GM18502 (cell line): ENCODE measurements around the gene PIAS4.

ENCODE experiments used
- ATAC-seq: cut with Tn5 transposase; IDR thresholded peaks from one replicate; pipeline ENCODE4 v1.9.1; 2021; ENCODE audit warnings: mild to moderate bottlenecking; ENCODE audit not compliant: unreplicated experiment, poor library complexity

PIAS4 gene

DNA sequence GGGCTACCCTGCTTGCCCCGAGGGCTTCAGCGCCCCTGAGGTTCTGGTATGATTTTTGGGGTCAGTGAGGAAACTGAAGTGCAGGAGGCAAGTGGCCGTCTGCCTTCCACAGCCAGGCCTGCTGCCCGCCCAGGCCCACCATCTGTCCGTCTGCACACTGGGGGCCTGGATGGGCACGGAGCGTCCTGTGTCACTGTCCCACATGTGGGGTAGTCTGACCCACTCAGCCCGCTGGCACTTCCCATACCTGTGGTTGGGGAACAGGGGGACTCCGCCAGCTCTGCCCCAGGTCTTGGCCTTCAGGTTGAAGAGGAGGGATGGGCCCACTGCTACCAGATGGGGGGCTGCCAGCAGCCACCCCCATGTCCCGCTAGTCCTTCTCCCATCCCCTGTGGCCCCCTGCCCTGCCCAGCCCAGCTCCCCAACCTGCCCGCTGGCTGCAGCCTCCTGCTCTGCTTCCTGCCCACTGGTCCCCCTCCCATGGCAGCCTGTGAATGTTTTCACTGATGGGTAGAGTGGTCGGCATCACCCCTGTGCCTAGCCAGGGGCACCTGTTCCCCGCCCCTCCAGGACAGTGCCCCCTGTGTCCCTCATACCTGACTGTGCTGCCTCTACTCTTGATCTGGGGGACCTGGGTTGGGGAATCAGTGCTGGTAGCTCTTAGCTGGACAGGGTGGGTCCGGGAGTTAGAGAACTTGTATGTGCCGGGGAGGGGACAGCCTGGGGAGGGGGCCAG, 9.5 kb downstream of the PIAS4 start:
- no peak for ATAC-seq

DNA sequence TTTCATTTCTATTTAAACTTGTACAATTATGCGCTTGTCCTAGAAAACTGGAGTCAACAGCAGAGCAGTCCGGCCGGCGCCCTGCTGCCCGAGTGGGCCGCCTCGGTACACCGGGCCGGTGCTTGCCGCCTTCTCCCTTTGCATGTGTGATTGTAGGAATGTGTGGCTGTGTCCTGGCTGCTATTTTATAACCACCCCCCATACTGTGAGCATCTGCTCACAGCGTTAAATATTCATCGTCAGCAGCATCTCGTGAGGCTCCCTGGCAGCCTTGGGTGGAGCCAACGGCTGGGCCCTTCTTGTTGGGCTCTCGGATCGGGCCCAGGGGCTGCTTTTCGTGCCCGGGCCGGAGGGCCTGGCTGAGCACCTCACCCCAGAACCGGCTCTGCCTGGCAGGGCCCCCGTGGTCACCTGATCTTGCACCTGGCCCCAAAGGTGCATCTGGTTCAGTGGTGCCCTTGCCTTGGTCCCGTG, 10.6 kb downstream of the PIAS4 start:
- ATAC-seq, result no peak

DNA sequence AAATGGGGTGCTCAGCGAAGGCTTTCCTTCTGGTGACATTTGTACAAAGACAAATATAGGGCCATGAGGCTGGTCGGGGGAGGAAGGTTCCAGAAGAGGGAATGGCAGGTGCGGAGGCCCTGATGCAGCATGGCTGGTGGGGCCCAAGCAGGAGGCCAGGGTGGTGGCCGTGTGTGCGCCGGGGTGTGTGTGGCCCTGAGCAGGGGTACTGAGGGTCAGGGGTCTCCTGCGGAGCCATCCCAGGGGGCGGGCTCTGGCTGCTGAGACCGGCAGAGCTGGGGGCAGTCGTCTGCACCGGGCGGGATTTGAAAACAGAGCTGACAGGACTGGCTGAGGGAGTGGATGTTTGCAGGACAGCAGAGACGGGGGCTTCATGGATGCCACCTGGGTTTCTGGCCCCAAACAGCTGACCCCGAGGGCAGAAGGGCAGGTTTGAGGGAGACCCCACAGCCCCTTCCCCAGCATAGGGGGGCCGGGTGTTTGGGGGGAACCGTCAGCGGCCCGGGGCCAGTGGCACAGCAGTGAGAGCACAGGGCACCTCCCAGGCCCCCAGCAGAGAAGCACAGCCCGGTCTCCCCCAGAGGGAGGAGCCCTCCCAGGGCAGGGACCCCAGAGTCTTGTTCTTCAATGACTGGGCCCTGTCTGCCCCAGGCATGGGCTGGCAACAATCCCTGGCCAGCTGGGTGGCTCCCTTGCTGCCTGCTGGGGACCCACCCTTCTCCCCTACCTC, 11.4 kb downstream of the PIAS4 start:
- no peak for ATAC-seq

DNA sequence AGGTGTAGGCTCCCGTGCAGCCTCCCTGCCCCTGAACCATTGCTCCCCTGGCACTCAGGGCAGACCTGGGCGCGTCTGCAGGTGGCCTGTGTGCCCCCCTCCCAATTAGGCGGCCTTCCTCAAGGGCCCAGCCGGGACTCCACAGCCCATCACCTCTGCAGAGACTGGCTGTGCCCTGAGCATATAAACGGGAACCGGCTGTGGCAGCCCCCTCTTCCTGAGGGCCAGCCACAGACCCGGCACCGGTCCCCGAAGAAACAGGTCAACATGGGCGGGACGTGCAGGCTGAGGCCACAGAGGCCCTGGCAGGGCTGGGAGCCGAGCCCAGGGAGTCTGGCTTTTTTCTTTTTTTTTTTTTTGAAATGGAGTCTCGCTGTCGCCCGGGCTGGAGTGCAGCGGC, 12.0 kb downstream of the PIAS4 start:
- no peak for ATAC-seq

DNA sequence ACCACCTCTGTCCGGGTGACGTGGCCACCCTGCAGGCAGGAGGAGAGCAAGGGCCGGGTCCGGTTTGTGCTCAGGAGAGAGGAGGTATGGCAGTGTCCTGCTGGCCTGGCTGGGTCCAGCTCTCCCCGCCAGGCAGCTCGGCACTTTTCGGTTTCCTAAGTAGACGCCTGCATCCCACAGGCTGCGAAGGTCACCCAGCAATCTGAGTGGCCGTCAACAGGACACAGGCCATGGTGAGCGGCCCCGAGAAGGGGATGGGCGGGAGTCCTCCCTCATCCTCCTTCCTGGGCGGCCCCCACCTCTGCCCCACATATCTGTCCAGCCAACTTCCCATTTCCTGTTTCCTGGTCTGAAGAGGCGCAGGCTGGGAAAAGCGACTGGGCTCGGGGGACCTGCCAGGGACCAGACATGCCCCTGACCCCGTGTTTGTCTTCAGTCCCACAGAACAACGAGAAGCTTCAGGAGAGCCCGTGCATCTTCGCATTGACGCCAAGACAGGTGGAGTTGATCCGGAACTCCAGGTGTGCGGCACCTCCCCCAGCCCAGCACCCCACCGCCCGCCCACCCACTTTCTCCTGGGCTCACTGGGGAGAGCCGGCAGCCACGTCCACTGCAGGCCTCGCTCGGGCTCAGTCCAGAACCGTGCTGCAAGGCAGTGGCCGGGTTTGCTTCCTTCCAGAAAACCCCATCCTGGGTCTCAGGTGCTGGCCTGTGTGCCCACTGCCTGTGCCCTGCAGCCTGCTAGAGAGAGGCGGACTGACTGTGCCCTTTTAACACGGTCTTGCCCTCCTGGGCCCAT, 16.3 kb downstream of the PIAS4 start:
- no peak for ATAC-seq

DNA sequence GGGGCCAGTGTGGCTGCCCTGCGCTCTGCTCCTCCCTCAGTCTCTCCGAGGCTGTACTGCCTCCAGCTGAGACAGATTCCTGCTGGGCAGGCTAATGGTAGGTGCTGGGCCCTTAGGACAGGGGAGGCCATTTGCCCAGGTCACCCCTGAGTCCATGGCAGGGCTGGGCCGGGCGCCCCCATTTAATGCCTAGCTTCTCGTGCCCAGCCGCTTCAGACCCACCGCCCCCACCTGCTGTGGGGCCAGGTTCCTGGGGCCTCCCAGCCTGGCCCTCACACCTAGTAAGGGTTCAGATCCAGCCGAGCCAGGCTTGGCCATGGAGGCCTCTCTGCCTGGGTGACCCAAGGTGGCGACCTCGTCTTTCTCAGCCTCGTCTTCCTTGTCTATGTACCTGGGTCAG, 17.8 kb downstream of the PIAS4 start:
- ATAC-seq, result no peak

DNA sequence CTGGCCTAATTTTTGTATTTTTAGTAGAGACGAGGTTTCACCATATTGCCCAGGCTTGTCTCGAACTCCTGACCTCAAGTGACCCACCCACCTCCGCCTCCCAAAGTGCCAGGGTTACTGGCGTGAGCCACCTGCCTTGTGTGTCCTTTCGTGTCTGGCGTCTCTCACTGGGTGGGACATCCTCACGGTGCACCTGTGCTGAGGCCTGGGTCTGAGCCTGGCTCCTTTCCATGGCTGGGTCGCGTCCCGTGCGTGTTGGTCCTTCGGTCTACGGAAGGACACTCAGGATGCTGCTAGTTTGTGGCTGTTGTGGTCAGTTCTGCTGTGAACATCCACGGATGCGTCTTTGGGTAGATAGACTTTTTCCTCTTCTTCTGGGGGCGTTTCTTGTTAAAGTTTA, 19.6 kb downstream of the PIAS4 start:
- ATAC-seq, result no peak

DNA sequence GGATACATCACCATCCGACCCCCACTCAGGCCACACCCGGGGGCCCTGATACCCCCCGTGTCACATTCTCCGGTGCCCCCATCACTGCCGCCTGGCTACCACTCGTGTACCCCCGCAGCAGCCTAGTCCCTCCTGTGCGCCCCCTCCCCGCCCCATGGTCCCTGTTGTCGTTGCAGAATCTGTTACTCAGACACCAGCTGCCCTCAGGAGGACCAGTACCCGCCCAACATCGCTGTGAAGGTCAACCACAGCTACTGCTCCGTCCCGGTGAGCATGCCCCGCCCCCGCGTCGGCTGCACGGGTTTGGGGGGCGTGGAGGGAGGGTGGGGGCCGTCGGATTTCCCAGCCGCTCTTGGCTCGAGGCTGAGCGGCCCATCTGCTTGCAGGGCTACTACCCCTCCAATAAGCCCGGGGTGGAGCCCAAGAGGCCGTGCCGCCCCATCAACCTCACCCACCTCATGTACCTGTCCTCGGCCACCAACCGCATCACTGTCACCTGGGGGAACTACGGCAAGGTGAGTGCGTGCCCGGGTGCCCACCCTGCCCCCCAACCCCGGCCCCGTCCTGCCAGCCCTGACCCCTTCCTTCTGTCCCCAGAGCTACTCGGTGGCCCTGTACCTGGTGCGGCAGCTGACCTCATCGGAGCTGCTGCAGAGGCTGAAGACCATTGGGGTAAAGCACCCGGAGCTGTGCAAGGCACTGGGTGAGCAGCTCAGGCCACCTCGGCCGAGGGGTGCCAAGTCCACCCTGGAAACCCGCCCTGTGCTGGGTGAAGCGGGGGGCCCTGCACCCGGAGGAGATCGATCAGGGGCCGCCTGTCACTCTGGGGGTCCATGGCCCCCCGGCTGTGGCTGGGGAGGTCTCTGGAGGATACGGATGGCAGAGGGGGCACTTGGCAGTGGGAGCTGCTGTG, 21.1 kb downstream of the PIAS4 start:
- ATAC-seq, result no peak

DNA sequence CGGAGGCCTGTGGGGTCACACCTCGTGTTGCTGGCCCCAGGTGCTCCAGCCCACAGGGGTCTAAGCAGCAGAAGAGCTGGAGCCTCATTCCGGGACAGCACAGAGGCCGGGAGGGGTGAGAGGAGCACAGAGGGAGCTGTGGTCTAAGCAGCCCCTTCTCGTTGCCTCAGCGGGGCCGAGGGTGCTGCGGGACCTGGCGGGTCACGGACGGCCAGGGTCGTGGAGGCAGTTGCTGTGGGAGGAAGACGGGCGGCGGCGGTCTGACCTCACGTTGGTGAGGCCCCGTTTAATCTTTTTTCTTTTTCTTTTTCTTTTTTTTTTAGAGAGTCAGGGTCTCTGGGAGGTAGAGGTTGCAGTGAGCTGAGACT, 21.7 kb downstream of the PIAS4 start:
- ATAC-seq, result no peak

DNA sequence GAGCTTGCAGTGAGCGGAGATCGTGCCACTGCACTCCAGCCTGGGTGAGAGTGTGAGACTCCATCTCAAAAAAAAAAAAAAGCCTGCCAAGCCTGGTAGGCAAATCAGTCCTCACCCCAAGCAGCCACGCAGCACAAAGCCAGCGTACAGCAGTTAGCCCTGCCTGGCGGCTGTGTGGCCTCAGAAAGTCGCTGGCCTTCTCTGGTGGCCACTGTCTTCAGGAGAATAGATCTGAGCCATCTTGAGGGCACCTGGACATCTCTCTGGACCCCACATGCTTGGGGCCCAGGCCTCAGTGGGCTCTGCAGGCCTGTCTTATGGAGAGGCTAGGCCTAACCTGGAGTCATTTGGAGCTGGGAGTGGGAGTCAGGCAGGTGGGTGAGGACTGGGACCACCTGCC, 23.0 kb downstream of the PIAS4 start:
- ATAC-seq, result no peak

DNA sequence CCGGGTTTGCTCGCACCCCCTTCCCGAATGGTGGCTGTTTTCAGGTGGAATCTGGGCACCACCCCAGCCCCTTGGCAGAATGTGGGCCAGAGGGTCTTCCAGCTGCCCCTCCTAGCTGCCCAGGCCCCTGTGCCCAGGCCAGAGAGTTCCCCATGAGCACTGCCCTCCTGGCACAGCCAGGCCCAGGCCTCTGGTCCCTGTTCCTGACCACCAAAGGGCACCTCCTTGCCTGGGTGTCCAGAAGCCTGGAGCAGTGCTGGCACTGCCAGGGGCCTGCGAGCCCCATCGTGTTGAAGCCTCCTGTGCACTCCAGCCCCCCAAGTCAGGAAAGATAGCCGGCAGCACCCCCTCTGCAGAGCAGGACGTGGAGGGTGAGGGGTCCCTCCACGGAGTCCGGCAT, 23.4 kb downstream of the PIAS4 start:
- ATAC-seq, result no peak

DNA sequence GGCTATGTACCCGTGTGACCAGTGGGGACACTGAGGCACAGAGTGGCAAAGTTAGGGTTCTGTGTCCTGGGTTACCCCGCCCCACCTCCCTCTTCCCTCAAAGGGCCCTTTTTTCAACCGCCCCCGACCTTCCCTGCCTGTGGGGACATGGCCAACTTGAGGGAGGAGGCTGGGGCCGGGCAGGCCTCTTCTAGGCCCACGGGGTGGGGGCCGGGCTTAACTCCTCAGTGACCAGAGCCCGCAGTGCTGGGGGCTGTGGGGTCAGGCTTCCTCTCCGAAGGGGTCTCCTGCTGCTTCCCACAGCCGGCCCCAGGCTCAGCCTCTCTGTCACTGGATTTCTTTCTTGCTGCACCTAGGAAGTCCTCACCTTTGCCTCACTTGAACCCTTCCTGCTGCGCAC, 23.9 kb downstream of the PIAS4 start:
- no peak for ATAC-seq

DNA sequence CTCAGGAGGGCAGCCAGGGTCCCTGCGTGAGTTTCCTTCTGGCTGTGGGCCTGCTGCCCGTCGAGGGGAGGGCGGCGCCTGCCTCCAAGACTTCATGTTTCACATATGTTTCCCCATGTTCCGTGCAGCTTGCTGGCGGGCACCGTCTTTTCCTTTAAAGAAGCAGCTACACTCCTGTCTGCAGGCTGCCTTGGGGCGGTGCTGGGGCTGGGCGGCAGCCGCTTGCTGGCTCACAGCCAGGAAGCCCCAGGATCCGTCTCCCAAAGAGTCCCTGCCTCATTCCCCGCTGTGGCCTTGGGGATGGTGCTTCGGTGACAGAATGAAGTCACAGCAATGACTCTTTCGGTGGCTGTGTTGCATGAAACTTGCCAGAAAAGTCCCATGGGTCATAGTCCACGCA, 24.9 kb downstream of the PIAS4 start:
- ATAC-seq, result no peak

DNA sequence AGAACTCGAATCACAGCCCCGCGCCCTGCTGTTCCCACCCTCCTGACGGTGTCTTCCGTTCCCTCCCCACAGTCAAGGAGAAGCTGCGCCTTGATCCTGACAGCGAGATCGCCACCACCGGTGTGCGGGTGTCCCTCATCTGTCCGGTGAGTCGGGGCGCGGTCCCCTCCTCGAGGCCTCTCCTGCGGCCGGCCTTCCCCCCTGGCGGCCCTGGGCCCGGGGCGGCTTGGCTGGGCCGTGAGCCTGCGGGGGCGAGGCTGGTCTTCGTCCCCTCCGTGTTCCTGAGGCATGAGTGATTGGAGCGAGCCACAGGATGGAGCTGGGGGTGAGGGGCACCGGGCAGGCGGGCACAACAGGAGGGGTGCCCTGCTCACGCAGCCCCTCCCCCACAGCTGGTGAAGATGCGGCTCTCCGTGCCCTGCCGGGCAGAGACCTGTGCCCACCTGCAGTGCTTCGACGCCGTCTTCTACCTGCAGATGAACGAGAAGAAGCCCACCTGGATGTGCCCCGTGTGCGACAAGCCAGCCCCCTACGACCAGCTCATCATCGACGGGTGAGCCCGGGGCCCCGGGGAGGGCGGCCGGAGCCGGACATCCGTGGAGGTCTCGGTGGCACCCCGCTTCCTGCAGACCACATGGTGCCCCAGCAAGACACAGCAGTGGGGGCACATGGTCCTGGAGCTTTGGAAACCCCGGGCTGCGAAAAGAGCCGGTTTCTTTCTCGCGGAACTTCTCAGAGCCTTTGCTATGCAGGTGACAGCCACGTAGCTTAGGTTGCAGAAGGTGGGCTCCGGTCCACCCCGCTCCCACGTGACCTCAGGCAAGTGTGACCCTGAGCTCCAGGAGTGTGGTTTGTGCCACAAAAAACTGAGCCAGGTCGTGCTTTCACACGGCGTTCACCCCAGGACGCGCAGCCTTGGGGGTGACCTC, 25.8 kb downstream of the PIAS4 start:
- no peak for ATAC-seq

DNA sequence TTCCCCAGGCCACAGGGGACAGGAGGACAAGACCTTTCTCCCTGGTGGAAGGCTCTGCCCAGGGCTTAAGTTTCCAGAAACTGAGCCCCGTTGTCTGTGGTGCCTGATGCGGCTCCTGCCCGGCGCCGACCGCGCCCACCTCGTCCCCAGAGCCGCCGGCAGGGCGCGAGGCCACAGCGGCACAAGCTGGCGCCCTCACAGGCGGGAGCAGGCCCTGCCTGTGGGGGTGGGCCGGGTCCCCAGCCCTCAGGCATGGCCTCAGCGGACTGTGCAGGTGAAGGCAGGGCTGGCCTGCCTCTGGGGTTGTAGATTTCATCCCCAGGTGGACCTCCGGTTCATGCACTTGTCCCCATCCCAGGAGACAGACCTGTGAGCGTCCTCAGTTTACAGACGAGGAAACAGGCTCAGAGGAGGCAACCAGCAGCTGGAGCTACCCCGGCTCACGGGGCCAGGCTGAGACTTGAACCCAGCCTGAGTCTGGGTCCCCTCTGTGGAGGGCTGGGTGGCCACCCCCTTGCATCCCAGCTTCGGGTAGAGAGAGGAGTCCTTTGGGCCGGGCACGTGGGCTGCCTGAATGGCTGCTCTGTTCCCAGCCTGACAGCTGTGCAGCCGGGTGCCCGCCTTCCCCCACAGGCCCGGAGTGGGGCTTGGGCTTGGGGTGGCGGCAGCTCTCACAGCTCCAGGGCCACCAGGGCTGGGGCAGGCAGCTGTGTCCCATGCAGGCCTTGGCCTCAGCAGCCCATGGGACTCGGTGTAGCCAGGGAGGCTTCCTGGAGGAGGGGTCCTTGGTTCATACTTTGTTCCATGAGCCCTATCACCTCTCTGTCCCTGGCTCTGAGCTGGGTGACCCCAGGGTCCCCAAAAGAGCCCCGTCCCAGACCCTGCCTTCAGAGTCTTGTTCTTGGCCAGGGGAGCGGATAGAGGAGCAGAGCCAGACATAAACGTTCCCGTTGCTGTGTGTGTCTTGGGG, 26.8 kb downstream of the PIAS4 start:
- ATAC-seq, result no peak

DNA sequence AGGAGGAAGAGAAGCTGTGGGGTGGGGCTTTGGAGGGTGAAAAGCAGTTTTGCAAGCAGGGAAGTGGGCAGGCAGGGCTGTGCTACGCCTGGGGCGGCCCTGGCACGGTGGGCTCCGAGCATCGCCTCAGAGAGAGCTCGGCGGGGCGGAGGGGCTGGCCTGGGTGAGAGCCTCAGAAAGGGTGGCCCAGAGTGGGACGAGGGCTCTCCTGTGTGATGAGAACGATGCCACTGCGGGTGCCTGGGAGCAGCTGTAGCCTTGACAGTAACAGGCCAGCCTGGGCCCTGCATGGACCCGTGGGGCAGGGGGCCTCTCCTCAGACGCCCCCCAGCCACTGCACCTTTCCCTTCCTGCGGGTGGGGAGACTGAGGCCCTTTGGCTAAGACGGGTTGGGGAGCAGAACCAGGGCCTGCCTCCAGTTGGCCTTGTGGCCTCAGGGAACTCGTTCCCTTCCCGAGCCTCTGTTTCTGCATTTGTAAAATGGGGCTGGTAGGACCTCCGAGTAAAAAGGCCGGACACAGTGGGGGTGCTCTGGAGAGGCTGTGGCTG, 27.6 kb downstream of the PIAS4 start:
- ATAC-seq, result no peak

DNA sequence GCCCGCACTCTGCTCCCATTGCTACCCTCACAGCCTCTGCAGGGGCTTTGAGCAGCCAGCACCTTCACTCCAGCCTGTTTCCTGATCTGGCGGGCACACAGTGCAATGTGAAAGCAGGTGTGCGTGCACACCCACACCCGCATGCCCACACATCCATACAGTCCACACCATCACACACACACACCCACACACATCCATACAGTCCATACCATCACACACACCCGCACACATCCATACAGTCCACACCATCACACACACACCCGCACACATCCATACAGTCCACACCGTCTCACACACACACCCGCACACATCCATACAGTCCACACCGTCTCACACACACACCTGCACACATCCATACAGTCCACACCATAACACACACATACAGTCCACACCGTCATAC, 28.0 kb downstream of the PIAS4 start:
- ATAC-seq, result no peak
